Tibial artery (tissue), 4 donors: ENCODE results near the gene CACNA1C.
"Not testable (repeated sequence)": the region's sequence is repeated elsewhere in the genome, so short reads cannot be mapped to it uniquely, and the experiment has no call there.

Source experiments
- DNase-seq, 2 donors: peaks; one replicate each; pipeline ENCODE4 v3.0.0-alpha.2; 2019
- H3K27ac ChIP-seq, 2 donors: fragments of 200-600 bp; sonication (generic) in 1 of 2; 1 replicate in 1 of 2; 2 replicates in 1 of 2; pipeline ENCODE4 v1.5.1; 2018 to 2019; ENCODE audit warnings: mild to moderate bottlenecking in 1 of 2
- H3K27me3 ChIP-seq, 2 donors: fragments of 200-600 bp; sonication (generic) in 1 of 2; one replicate each; pipeline versions ENCODE4 v1.5.1 to v1.6.0; 2016 to 2019
- H3K36me3 ChIP-seq, 3 donors: fragments of 200-600 bp; sonication (generic) in 2 of 3; one replicate each; pipeline ENCODE4 v1.5.1; 2016 to 2019; ENCODE audit warnings: mild to moderate bottlenecking in 2 of 3
- H3K4me1 ChIP-seq, 4 donors: fragments of 200-600 bp; sonication (generic) in 2 of 4; 1 replicate in 3 of 4; 2 replicates in 1 of 4; pipeline ENCODE4 v1.5.1; 2016 to 2019
- H3K4me3 ChIP-seq, 2 donors: fragments of 200-600 bp; sonication (generic) in 1 of 2; 1 replicate in 1 of 2; 2 replicates in 1 of 2; pipeline ENCODE4 v1.5.1; 2018 to 2019; ENCODE audit warnings: mild to moderate bottlenecking in 2 of 2
- H3K9me3 ChIP-seq, 3 donors: fragments of 200-600 bp; sonication (generic) in 1 of 3; one replicate each; pipeline ENCODE4 v1.5.1; 2016 to 2019
- CTCF ChIP-seq, 2 experiments: fragments of 200-600 bp in 1 of 2; fragments of 450-650 bp in 1 of 2; IDR thresholded peaks; one replicate each; pipeline ENCODE4 v1.5.1; 2017 to 2019; ENCODE audit warnings: antibody characterized with exemption in 2 of 2, mild to moderate bottlenecking in 1 of 2, moderate library complexity in 1 of 2
- intact Hi-C: fragments of 100-400 bp; cut with DNase I; formaldehyde crosslinking; loops from one replicate; pipeline ENCODE4 v1.15.0; 2023; ENCODE audit warnings: low total_unique reads

Gene CACNA1C

DNA sequence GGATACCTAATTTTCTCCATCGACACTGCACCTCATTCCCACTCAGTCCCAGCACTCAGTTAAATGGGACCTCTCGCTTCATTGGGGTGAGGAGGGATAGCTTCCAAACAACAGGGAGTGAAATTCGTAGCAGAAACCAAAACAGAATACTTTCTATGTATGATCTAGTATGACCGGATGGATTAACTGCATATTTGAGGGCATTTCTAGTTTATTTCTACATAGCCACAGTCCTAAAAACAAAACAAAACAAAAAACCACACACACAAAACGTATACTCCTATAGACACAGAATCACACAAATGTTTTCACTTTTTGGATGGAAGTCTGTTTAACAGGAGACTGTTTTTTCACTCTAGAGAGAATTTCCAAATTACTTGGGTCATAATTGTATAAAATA, 434.5 kb downstream of the CACNA1C start:
- TF ChIP-seq CTCF (IDR thresholded peaks at IDR 0.05), result no peak
- no peak for DNase-seq
- Histone ChIP-seq H3K4me3 (no peak overlapping the region), H3K36me3 (peaks cover 18 to 33% (median 24%) of the 10 kb centered on the region in 3 donors), H3K27ac (no peak overlapping the region), H3K27me3 (no peaks in the 10 kb centered on the region), H3K4me1 (no peaks in the 10 kb centered on the region), H3K9me3 (no peaks in the 10 kb centered on the region)
- intact Hi-C loops, result no loop called here

GRCh38 chr12:2488131-2488530, 435.3 kb downstream of the CACNA1C start:
- H3K9me3 ChIP-seq, result no peaks in the 10 kb centered on the region
- intact Hi-C loops, result no loop called here

DNA sequence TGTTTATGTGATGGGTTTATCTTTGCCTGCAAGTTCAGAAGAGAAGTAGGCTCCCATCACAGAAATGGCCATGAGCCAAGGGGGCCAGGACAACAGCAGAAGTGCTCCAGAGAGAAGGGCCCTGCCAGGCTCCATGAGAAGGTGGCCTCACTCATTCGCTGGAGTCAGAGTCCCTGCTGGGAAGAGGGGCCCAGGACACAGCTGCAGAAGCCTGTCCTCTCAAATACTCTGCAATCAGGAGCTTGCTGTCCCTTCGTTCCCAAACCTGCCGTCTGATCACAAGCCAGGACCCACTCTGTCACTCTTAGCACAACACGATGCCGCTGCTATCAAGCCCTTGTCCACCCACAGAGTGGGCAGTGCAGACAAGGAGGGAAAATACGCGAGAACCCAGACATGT, 435.8 kb downstream of the CACNA1C start:
- H3K4me1 ChIP-seq, result peaks cover 0 to 5% (median under 1%) of the 10 kb centered on the region in 4 donors
- H3K27me3 ChIP-seq, result no peaks in the 10 kb centered on the region
- H3K9me3 ChIP-seq, result no peaks in the 10 kb centered on the region
- H3K27ac ChIP-seq, result no peak overlapping the region
- no peak overlapping the region for H3K4me3 ChIP-seq
- intact Hi-C loops, result no loop called here
- DNase-seq, result no peak
- TF ChIP-seq CTCF (IDR thresholded peaks at IDR 0.05), result no peak
- H3K36me3 ChIP-seq, result peaks cover 18 to 43% (median 24%) of the 10 kb centered on the region in 3 donors

More at GRCh38 chr12:2488131-2488530, 435.3 kb downstream of the CACNA1C start:
- no peak overlapping the region for H3K27ac ChIP-seq
- peak in 1 of 2 donors; percentile 3 for DNase-seq
- no peak for TF ChIP-seq CTCF (IDR thresholded peaks at IDR 0.05)
- H3K27me3 ChIP-seq, result no peaks in the 10 kb centered on the region
- H3K4me1 ChIP-seq, result peaks cover 0 to under 1% (median 0%) of the 10 kb centered on the region in 4 donors
- no peak overlapping the region for H3K4me3 ChIP-seq
- H3K36me3 ChIP-seq, result peaks cover 18 to 41% (median 24%) of the 10 kb centered on the region in 3 donors

DNA sequence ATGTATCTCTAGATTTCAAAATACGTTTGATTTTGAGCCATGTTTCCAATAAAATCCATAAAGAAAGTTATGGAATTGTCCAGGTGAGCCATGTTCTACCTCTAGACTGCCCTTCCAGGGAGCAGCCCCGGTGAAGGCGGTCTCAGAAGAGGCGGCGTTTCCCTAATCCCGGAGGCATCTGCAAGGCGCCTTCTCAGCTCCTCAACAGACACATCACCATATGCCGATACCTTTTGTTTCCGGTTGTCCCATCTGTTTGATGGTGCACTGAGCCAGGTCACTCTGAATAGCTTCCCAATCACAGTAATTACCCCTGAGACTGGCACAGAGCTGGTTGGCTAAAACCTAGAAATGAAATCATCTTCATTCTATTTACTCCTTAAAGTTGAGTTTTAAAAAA, 436.5 kb downstream of the CACNA1C start:
- intact Hi-C loops, result no loop called here
- H3K27me3 ChIP-seq, result no peaks in the 10 kb centered on the region
- peaks cover 18 to 43% (median 24%) of the 10 kb centered on the region in 3 donors for H3K36me3 ChIP-seq
- no peak for TF ChIP-seq CTCF (IDR thresholded peaks at IDR 0.05)
- no peak overlapping the region for H3K27ac ChIP-seq
- H3K9me3 ChIP-seq, result no peaks in the 10 kb centered on the region
- no peak for DNase-seq
- H3K4me3 ChIP-seq, result no peak overlapping the region
- peaks cover 0 to 12% (median 5%) of the 10 kb centered on the region in 4 donors for H3K4me1 ChIP-seq

- no peak for DNase-seq
- peaks cover 0 to 24% (median 9%) of the 10 kb centered on the region in 4 donors for H3K4me1 ChIP-seq
- no peak overlapping the region for H3K27ac ChIP-seq
- H3K9me3 ChIP-seq, result no peaks in the 10 kb centered on the region
- no peak overlapping the region for H3K4me3 ChIP-seq
- no peaks in the 10 kb centered on the region for H3K27me3 ChIP-seq
- intact Hi-C loops, result no loop called here
- TF ChIP-seq CTCF (IDR thresholded peaks at IDR 0.05), result no peak
- H3K36me3 ChIP-seq, result peaks cover 18 to 37% (median 21%) of the 10 kb centered on the region in 3 donors
Observed at GRCh38 chr12:2490831-2491230, 438.0 kb downstream of the CACNA1C start.

DNA sequence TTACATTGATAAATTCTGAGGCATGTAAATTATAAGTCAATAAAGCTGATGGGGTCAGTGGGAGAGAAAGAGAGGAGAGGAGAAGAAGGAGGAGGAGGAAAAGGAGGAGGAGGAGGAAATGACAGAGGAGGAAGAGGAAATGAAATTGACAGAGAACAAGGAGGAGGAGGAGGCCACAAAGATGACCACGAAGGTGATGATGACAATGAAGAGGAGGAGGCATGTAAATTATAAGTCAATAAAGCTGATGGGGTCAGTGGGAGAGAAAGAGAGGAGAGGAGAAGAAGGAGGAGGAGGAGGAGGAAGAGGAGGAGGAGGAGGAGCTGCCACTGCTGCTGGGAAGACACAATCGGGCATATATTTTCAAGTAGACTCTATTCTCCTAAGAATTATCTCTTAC, 438.6 kb downstream of the CACNA1C start:
- intact Hi-C loops, DNase-seq, H3K9me3 ChIP-seq, H3K4me3 ChIP-seq, H3K27me3 ChIP-seq, H3K27ac ChIP-seq: not testable (repeated sequence)
- Histone ChIP-seq H3K4me1 (peaks cover 0 to 24% (median 12%) of the 10 kb centered on the region in 4 donors), H3K36me3 (peaks cover 13 to 32% (median 16%) of the 10 kb centered on the region in 3 donors)
